ENCODE data around the gene ZNF207.

The ZNF207 gene

GRCh38 chr17:32357615-32358014, 7.7 kb downstream of the ZNF207 start:
- POLR2A ChIA-PET, result no interaction called here
- CTCF ChIA-PET, result no interaction called here
- H3K4me3 ChIP-seq (ENCODE audit: low read depth, low read length), result no peak overlapping the region
- TF ChIP-seq CTCF (IDR thresholded peaks at IDR 0.05; ENCODE audit: insufficient read depth, low read length, missing control alignments), result no peak
- DNase-seq (ENCODE audit: low read depth, low spot score), result no peak

GRCh38 chr17:32361270-32361669, 11.3 kb downstream of the ZNF207 start:
- DNase-seq (ENCODE audit: low read depth, low spot score), result no peak
- POLR2A ChIA-PET, result no interaction called here
- H3K4me3 ChIP-seq (ENCODE audit: low read depth, low read length), result no peak overlapping the region
- no peak for TF ChIP-seq CTCF (IDR thresholded peaks at IDR 0.05; ENCODE audit: insufficient read depth, low read length, missing control alignments)
- CTCF ChIA-PET, result no interaction called here

GRCh38 chr17:32370426-32370825, 20.5 kb downstream of the ZNF207 start:
- ChIA-PET CTCF (interaction anchor here (0.9 to 2.4 kb wide), 2 partner anchors 9 to 23 kb away, joined by 3 to 7 read pairs; no protein-coding TSS in a partner anchor), POLR2A (interaction anchor here (1.2 kb wide), 1 partner anchor 11 kb away, joined by 3 read pairs; no protein-coding TSS in a partner anchor)

GRCh38 chr17:32382526-32383223, 32.7 kb downstream of the ZNF207 start:
- no peak for TF ChIP-seq CTCF (IDR thresholded peaks at IDR 0.05; ENCODE audit: insufficient read depth, low read length, missing control alignments)
- no peak overlapping the region for H3K4me3 ChIP-seq (ENCODE audit: low read depth, low read length)
- CTCF ChIA-PET, result no interaction called here
- POLR2A ChIA-PET, result no interaction called here
- no peak for DNase-seq (ENCODE audit: low read depth, low spot score)

More at GRCh38 chr17:32370426-32370825, 20.5 kb downstream of the ZNF207 start:
- TF ChIP-seq CTCF (IDR thresholded peaks at IDR 0.05; ENCODE audit: insufficient read depth, low read length, missing control alignments), result no peak
- no peak for DNase-seq (ENCODE audit: low read depth, low spot score)
- no peak overlapping the region for H3K4me3 ChIP-seq (ENCODE audit: low read depth, low read length)

GRCh38 chr17:32383926-32384434, 34.0 kb downstream of the ZNF207 start:
- ChIA-PET POLR2A (interaction anchor here (0.7 kb wide), 1 partner anchor 100 kb away, joined by 3 read pairs; no protein-coding TSS in a partner anchor), CTCF (interaction anchor here (0.6 kb wide), 1 partner anchor 40 kb away, joined by 3 read pairs; no protein-coding TSS in a partner anchor)
- DNase-seq (ENCODE audit: low read depth, low spot score), result no peak
- no peak overlapping the region for H3K4me3 ChIP-seq (ENCODE audit: low read depth, low read length)
- TF ChIP-seq CTCF (IDR thresholded peaks at IDR 0.05; ENCODE audit: insufficient read depth, low read length, missing control alignments), result no peak

- ChIA-PET POLR2A (no interaction called here), CTCF (no interaction called here)
- no peak for TF ChIP-seq CTCF (IDR thresholded peaks at IDR 0.05; ENCODE audit: insufficient read depth, low read length, missing control alignments)
- H3K4me3 ChIP-seq (ENCODE audit: low read depth, low read length), result no peak overlapping the region
- no peak for DNase-seq (ENCODE audit: low read depth, low spot score)
Measured at GRCh38 chr17:32385121-32385520, 35.2 kb downstream of the ZNF207 start.

All from AG04449 (cell line).